Hepatocyte (in vitro differentiated cells): ENCODE measurements around the gene OR51V1.

Source experiments
- CTCF ChIP-seq: fragments of 200-600 bp; sonication (generic); IDR thresholded peaks from 2 replicates; pipeline ENCODE4 v1.5.1; 2016; ENCODE audit warnings: antibody characterized with exemption, mild to moderate bottlenecking; ENCODE audit not compliant: poor library complexity
- EZH2 ChIP-seq: fragments of 200-600 bp; sonication (generic); IDR thresholded peaks from 2 replicates; pipeline ENCODE4 v1.6.1; 2016; ENCODE audit warnings: antibody characterized with exemption, mild to moderate bottlenecking, borderline replicate concordance
- EZH2phosphoT487 ChIP-seq: fragments of 200-600 bp; sonication (generic); IDR thresholded peaks from one replicate; pipeline ENCODE4 v1.6.1; 2018; ENCODE audit warnings: antibody characterized with exemption, mild to moderate bottlenecking, low read depth, moderate library complexity; ENCODE audit not compliant: unreplicated experiment, severe bottlenecking

- no peak for TF ChIP-seq CTCF
- no peak for TF ChIP-seq EZH2phosphoT487
- TF ChIP-seq EZH2: no peak
These were observed 25.5 kb downstream of the OR51V1 start for GRCh38 chr11:5174934-5175333.
